ENCODE data around the gene GNL2.

GNL2 gene

GRCh38 chr1:37559080-37559479 lies 36.7 kb downstream of the GNL2 start:
- no peak for TF ChIP-seq CTCF (IDR thresholded peaks at IDR 0.05; ENCODE audit: low read depth, low read length, missing control alignments)
- H3K4me3 ChIP-seq (ENCODE audit: low read depth, low read length) = no peak overlapping the region
- DNase-seq (ENCODE audit: low read depth) = no peak

GRCh38 chr1:37558411-37558810 lies 37.3 kb downstream of the GNL2 start:
- DNase-seq (ENCODE audit: low read depth) = no peak
- no peak for TF ChIP-seq CTCF (IDR thresholded peaks at IDR 0.05; ENCODE audit: low read depth, low read length, missing control alignments)
- H3K4me3 ChIP-seq (ENCODE audit: low read depth, low read length) = no peak overlapping the region

- no peak overlapping the region for H3K4me3 ChIP-seq (ENCODE audit: low read depth, low read length)
- TF ChIP-seq CTCF (IDR thresholded peaks at IDR 0.05; ENCODE audit: low read depth, low read length, missing control alignments) = no peak
- DNase-seq (ENCODE audit: low read depth) = no peak
These were observed 38.3 kb downstream of the GNL2 start for GRCh38 chr1:37557402-37557801.

- H3K4me3 ChIP-seq (ENCODE audit: low read depth, low read length) = no peak within 1 kb of the TSS
- DNase-seq (ENCODE audit: low read depth) = no peak
- no peak for TF ChIP-seq CTCF (IDR thresholded peaks at IDR 0.05; ENCODE audit: low read depth, low read length, missing control alignments)
These were observed 39.0 kb downstream of the GNL2 start, which contains the start of gene DNALI1 for GRCh38 chr1:37556712-37557196. DNALI1 (plus strand) TSS chr1:37556940; CDS start chr1:37556995, 55 bp downstream.

GRCh38 chr1:37553927-37554808 lies 41.6 kb downstream of the GNL2 start, which contains the start of gene SNIP1:
SNIP1 (minus strand) TSS chr1:37554293; CDS start chr1:37554229, 64 bp downstream.
- DNase-seq (ENCODE audit: low read depth) = peak; percentile 79
- TF ChIP-seq CTCF (IDR thresholded peaks at IDR 0.05; ENCODE audit: low read depth, low read length, missing control alignments) = no peak
- peak within 1 kb of the TSS; percentile 76 for H3K4me3 ChIP-seq (ENCODE audit: low read depth, low read length)

- DNase-seq (ENCODE audit: low read depth) = no peak
- no peak for TF ChIP-seq CTCF (IDR thresholded peaks at IDR 0.05; ENCODE audit: low read depth, low read length, missing control alignments)
- peak overlapping the region; percentile 76 for H3K4me3 ChIP-seq (ENCODE audit: low read depth, low read length)
These were observed 42.2 kb downstream of the GNL2 start for GRCh38 chr1:37553598-37553926.

All from GM12864 (cell line).